Naive thymus-derived CD4-positive, alpha-beta T cell (primary cell): ENCODE measurements around the gene ACIN1. TPM values are rescaled to one million over a fixed set of nuclear protein-coding genes. Genes with fewer than 3 reads are reported as not detected.

Experiments used
- ATAC-seq: fragments of 150-1000 bp; cut with Tn5 transposase; 2 replicates; pipeline ENCODE4 v1.10.0; 2021; ENCODE audit warnings: mild to moderate bottlenecking, moderate library complexity
- CTCF ChIA-PET: fragments of 350-600 bp; sonication (Branson Sonifier 250); formaldehyde crosslinking; loops from one replicate; lab custom pipeline; 2021; ENCODE audit warnings: antibody characterized with exemption; lab: Charles Lee
- POLR2A ChIA-PET: fragments of 350-600 bp; sonication (Branson Sonifier 250); formaldehyde crosslinking; loops from one replicate; lab custom pipeline; 2021; ENCODE audit warnings: antibody characterized with exemption, inconsistent platforms; lab: Charles Lee
- DNase-seq, 9 donors: peaks; one replicate each; pipeline versions ENCODE4 v3.0.0 to v3.0.0-alpha.2; 2020 to 2022; ENCODE audit warnings: mixed read lengths in 1 of 9
- H3K27ac ChIP-seq: one replicate; pipeline ENCODE4 v1.7.0; 2013; ENCODE audit warnings: mild to moderate bottlenecking, low read depth, low read length, moderate library complexity
- H3K27me3 ChIP-seq, 2 donors: one replicate each; pipeline ENCODE4 v1.7.0; 2013; ENCODE audit warnings: low read length in 2 of 2, mild to moderate bottlenecking in 2 of 2, moderate library complexity in 2 of 2; ENCODE audit not compliant: control insufficient read depth in 2 of 2, insufficient read depth in 2 of 2
- H3K36me3 ChIP-seq, 3 experiments: 1 replicate in 2 of 3; 2 replicates in 1 of 3; pipeline ENCODE4 v1.7.0; 2013; ENCODE audit warnings: low read length in 3 of 3, mild to moderate bottlenecking in 3 of 3, moderate library complexity in 1 of 3; ENCODE audit not compliant: insufficient read depth in 3 of 3, control insufficient read depth in 2 of 3
- H3K4me1 ChIP-seq, 2 donors: one replicate each; pipeline ENCODE4 v1.7.0; 2013; ENCODE audit warnings: low read length in 2 of 2, mild to moderate bottlenecking in 2 of 2, moderate library complexity in 1 of 2; ENCODE audit not compliant: control insufficient read depth in 2 of 2, insufficient read depth in 2 of 2
- H3K4me3 ChIP-seq: 2 replicates; pipeline ENCODE4 v1.7.0; 2013; ENCODE audit warnings: mild to moderate bottlenecking, low read length
- H3K9me3 ChIP-seq, 3 experiments: 1 replicate in 2 of 3; 2 replicates in 1 of 3; pipeline ENCODE4 v1.7.0; 2013; ENCODE audit warnings: low read length in 3 of 3; ENCODE audit not compliant: control insufficient read depth in 2 of 3
- H3K27ac Mint-ChIP-seq, 9 donors: one replicate each; pipeline ENCODE4 v1.8.0; 2020 to 2022; ENCODE audit warnings: mixed read lengths in 9 of 9, mild to moderate bottlenecking in 8 of 9, moderate library complexity in 5 of 9, inconsistent platforms in 2 of 9
- H3K27me3 Mint-ChIP-seq, 5 donors: one replicate each; pipeline ENCODE4 v1.8.0; 2021 to 2022; ENCODE audit warnings: mixed read lengths in 5 of 5, mild to moderate bottlenecking in 1 of 5
- H3K36me3 Mint-ChIP-seq, 5 donors: one replicate each; pipeline ENCODE4 v1.8.0; 2020 to 2022; ENCODE audit warnings: mixed read lengths in 5 of 5, mild to moderate bottlenecking in 3 of 5, inconsistent platforms in 1 of 5
- H3K4me1 Mint-ChIP-seq, 7 donors: one replicate each; pipeline ENCODE4 v1.8.0; 2020 to 2022; ENCODE audit warnings: mixed read lengths in 7 of 7, mild to moderate bottlenecking in 3 of 7, inconsistent platforms in 1 of 7
- H3K4me3 Mint-ChIP-seq, 10 donors: one replicate each; pipeline ENCODE4 v1.8.0; 2020 to 2022; ENCODE audit warnings: mild to moderate bottlenecking in 10 of 10, mixed read lengths in 10 of 10, moderate library complexity in 6 of 10, inconsistent platforms in 2 of 10
- H3K9me3 Mint-ChIP-seq, 11 donors: one replicate each; pipeline ENCODE4 v1.8.0; 2020 to 2022; ENCODE audit warnings: mixed read lengths in 11 of 11, mild to moderate bottlenecking in 4 of 11, inconsistent platforms in 1 of 11, moderate library complexity in 1 of 11
- intact Hi-C, 2 donors: fragments of 100-400 bp; cut with micrococcal nuclease; formaldehyde crosslinking; loops; one replicate each; pipeline ENCODE4 v1.15.1; 2023
- polyA plus RNA-seq, 2 donors: library from polyadenylated mRNA; unstranded; fragments of 300-500 nt; fragmentation: Illumina TruSeq; gene quantifications; one replicate each; pipeline ENCODE4 v1.2.3, GENCODE V29; 2021
- total RNA-seq, 6 experiments: library from RNA in 5 of 6; stranded (reverse) in 5 of 6; gene quantifications; 1 replicate in 5 of 6; 2 replicates in 1 of 6; pipeline ENCODE4 v1.2.3 and lab custom pipeline; 2021 to 2026

ACIN1 gene
- total and polyA plus RNA-seq, 7 experiments from 2014 or later = 8.7 to 360 (median 241) TPM

GRCh38 chr14:23115039-23115731 lies 20.2 kb upstream of the ACIN1 start:
- H3K27ac Mint-ChIP-seq = peak overlapping the region in 6 of 9 donors; percentile 8 to 94 (median 55)
- POLR2A ChIA-PET = no interaction called here

GRCh38 chr14:23114669-23115038 lies 19.7 kb upstream of the ACIN1 start:
- no peak overlapping the region for H3K4me3 ChIP-seq
- no peaks in the 10 kb centered on the region for H3K27me3 ChIP-seq
- H3K4me1 ChIP-seq = peaks cover 5 to 21% of the 10 kb centered on the region in 2 donors
- H3K36me3 ChIP-seq = no peaks in the 10 kb centered on the region
- H3K27ac ChIP-seq = no peak overlapping the region
- POLR2A ChIA-PET = no interaction called here
- H3K9me3 Mint-ChIP-seq = no peaks in the 10 kb centered on the region
- H3K36me3 Mint-ChIP-seq = no peaks in the 10 kb centered on the region
- peaks cover 0 to 7% (median 0%) of the 10 kb centered on the region in 5 donors for H3K27me3 Mint-ChIP-seq
- H3K9me3 ChIP-seq = no peaks in the 10 kb centered on the region
- DNase-seq (no peak), ATAC-seq (no peak)
- peaks cover 15 to 52% (median 29%) of the 10 kb centered on the region in 7 donors for H3K4me1 Mint-ChIP-seq
- intact Hi-C loops = no loop called here
- peak overlapping the region in 7 of 9 donors; percentile 8 to 74 (median 38) for H3K27ac Mint-ChIP-seq
- H3K4me3 Mint-ChIP-seq = no peak overlapping the region
- CTCF ChIA-PET = no interaction called here

More at GRCh38 chr14:23115039-23115731, 20.2 kb upstream of the ACIN1 start:
- no peak for ATAC-seq
- no peak overlapping the region for H3K27ac ChIP-seq
- H3K4me3 Mint-ChIP-seq = no peak overlapping the region
- intact Hi-C loops = no loop called here
- no peaks in the 10 kb centered on the region for H3K27me3 ChIP-seq
- CTCF ChIA-PET = no interaction called here
- peaks cover 9 to 26% of the 10 kb centered on the region in 2 donors for H3K4me1 ChIP-seq
- no peak overlapping the region for H3K4me3 ChIP-seq
- no peaks in the 10 kb centered on the region for H3K36me3 ChIP-seq
- H3K9me3 Mint-ChIP-seq = no peaks in the 10 kb centered on the region
- no peaks in the 10 kb centered on the region for H3K36me3 Mint-ChIP-seq
- H3K4me1 Mint-ChIP-seq = peaks cover 20 to 57% (median 35%) of the 10 kb centered on the region in 7 donors
- H3K27me3 Mint-ChIP-seq = peaks cover 0 to 7% (median 0%) of the 10 kb centered on the region in 5 donors
- no peaks in the 10 kb centered on the region for H3K9me3 ChIP-seq
- DNase-seq = no peak

- Histone ChIP-seq H3K4me1 (peaks cover 0 to 16% of the 10 kb centered on the region in 2 donors), H3K27ac (no peak overlapping the region), H3K9me3 (no peaks in the 10 kb centered on the region), H3K27me3 (no peaks in the 10 kb centered on the region), H3K36me3 (no peaks in the 10 kb centered on the region), H3K4me3 (no peak overlapping the region)
- Mint-ChIP-seq H3K4me1 (peaks cover 9 to 46% (median 24%) of the 10 kb centered on the region in 7 donors), H3K36me3 (no peaks in the 10 kb centered on the region), H3K9me3 (no peaks in the 10 kb centered on the region), H3K27me3 (peaks cover 0 to 9% (median 0%) of the 10 kb centered on the region in 5 donors), H3K4me3 (no peak overlapping the region), H3K27ac (peak overlapping the region in 5 of 9 donors; percentile 8 to 68 (median 30))
- intact Hi-C loops = no loop called here
- ATAC-seq = no peak
- CTCF ChIA-PET = interaction anchor here (0.7 kb wide), 1 partner anchor 45 kb away, joined by 3 read pairs; no protein-coding TSS in a partner anchor
- DNase-seq = no peak
- POLR2A ChIA-PET = no interaction called here
Observed at GRCh38 chr14:23114120-23114458, 19.2 kb upstream of the ACIN1 start.

GRCh38 chr14:23113431-23114119 lies 18.6 kb upstream of the ACIN1 start:
- H3K4me3 ChIP-seq = no peak overlapping the region
- H3K36me3 Mint-ChIP-seq = no peaks in the 10 kb centered on the region
- H3K27ac Mint-ChIP-seq = no peak overlapping the region
- DNase-seq (no peak), ATAC-seq (no peak)
- no peaks in the 10 kb centered on the region for H3K9me3 Mint-ChIP-seq
- H3K4me1 Mint-ChIP-seq = peaks cover 8 to 41% (median 18%) of the 10 kb centered on the region in 7 donors
- H3K9me3 ChIP-seq = no peaks in the 10 kb centered on the region
- intact Hi-C loops = no loop called here
- POLR2A ChIA-PET = interaction anchor here (1.7 kb wide), 1 partner anchor 18 kb away, joined by 9 read pairs; the partner anchor contains the start of genes ACIN1 and C14orf119
- H3K27me3 ChIP-seq = no peaks in the 10 kb centered on the region
- CTCF ChIA-PET = interaction anchor here (0.7 kb wide), 1 partner anchor 45 kb away, joined by 3 read pairs; no protein-coding TSS in a partner anchor
- no peak overlapping the region for H3K4me3 Mint-ChIP-seq
- H3K36me3 ChIP-seq = no peaks in the 10 kb centered on the region
- peaks cover 0 to 10% of the 10 kb centered on the region in 2 donors for H3K4me1 ChIP-seq
- H3K27ac ChIP-seq = no peak overlapping the region
- H3K27me3 Mint-ChIP-seq = peaks cover 0 to 9% (median 0%) of the 10 kb centered on the region in 5 donors

- Mint-ChIP-seq H3K27me3 (peaks cover 0 to 9% (median 0%) of the 10 kb centered on the region in 5 donors), H3K4me1 (peaks cover 3 to 31% (median 11%) of the 10 kb centered on the region in 7 donors), H3K9me3 (no peaks in the 10 kb centered on the region), H3K4me3 (no peak overlapping the region), H3K27ac (no peak overlapping the region), H3K36me3 (no peaks in the 10 kb centered on the region)
- Histone ChIP-seq H3K9me3 (no peaks in the 10 kb centered on the region), H3K27me3 (no peaks in the 10 kb centered on the region), H3K36me3 (no peaks in the 10 kb centered on the region), H3K27ac (no peak overlapping the region), H3K4me3 (no peak overlapping the region), H3K4me1 (peaks cover 0 to under 1% of the 10 kb centered on the region in 2 donors)
- intact Hi-C loops = no loop called here
- CTCF ChIA-PET = interaction anchor here (1.1 to 3.4 kb wide), 2 partner anchors 7 to 35 kb away, joined by 4 to 11 read pairs; no protein-coding TSS in a partner anchor
- peak; percentile 80 for ATAC-seq
- DNase-seq = no peak
- POLR2A ChIA-PET = interaction anchor here (0.7 to 1.7 kb wide), 2 partner anchors 17 to 128 kb away, joined by 3 to 9 read pairs; partner anchors contain the start of genes ACIN1 and C14orf119
Observed at GRCh38 chr14:23112359-23113178, 17.6 kb upstream of the ACIN1 start.
